C4-2B (cell line): ENCODE data around the gene SCO2.
A peak's percentile ranks its signal among the peaks of the same experiment; 100 is the strongest.

Experiments
- CTCF ChIP-seq: fragments of 450-650 bp; conservative IDR thresholded peaks from 2 replicates; pipeline ENCODE4 v1.5.1; 2017; ENCODE audit warnings: mild to moderate bottlenecking
- ZFX ChIP-seq: fragments of 450-650 bp; IDR thresholded peaks from 2 replicates; pipeline ENCODE4 v1.6.1; 2017

- TF ChIP-seq ZFX (peak; percentile 51; the same call in 1 of the 2 replicates), CTCF (no peak)
These were observed 43.8 kb downstream of the SCO2 start, which contains the start of gene ADM2 for GRCh38 chr22:50481440-50482106.
